COLO829 (cell line): ENCODE data around the gene BLNK.

ENCODE experiments used
- DNase-seq: peaks from one replicate; pipeline ENCODE4 v3.0.0; 2012; ENCODE audit warnings: low spot score

The BLNK gene

DNA sequence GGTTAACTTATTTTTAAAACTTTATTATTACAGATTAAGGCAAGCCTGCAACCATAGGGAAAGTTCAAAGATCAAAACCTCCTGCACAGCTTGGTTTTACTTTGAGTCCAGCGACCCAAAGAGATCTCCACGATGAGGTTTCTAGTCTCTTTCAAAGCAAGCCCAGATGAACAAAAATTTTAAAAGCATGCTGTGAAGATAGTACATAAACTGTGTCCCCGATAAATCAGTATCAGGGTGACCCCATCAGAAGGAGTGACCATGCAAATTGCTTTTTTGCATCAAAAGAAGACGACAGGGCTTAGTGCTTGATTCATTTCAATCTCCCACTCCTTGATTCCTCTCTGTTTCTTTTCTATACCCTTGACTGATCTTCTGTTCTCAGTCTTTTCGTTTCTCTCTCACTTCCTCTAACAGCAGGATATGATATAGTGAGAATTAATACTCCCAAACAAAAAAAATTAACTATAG lies 16.8 kb upstream of the BLNK start:
- no peak for DNase-seq

- no peak for DNase-seq
These were observed 16.2 kb upstream of the BLNK start for GRCh38 chr10:96287392-96288105.

DNA sequence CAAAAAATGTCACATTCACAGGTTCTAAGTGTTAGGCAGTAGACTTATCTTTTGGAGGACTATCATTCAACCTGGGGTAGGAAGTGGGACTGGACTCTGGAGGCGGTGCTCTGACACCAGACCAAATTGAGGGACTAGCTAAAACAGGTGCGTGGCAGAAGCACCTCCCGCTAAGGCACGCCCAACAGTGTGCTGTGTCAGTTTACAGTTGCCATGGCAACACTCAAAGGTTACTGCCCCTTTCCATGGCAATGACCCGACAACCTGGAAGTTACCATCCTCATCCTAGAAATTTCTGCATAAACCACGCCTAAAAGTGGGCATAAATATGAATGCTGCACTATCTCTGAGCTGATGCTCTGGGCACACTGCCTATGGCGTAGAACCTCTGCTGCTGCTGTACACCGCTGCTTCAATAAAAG lies 14.0 kb upstream of the BLNK start:
- no peak for DNase-seq

GRCh38 chr10:96283756-96284155 lies 12.4 kb upstream of the BLNK start:
- DNase-seq = no peak

GRCh38 chr10:96283351-96283750 lies 12.0 kb upstream of the BLNK start:
- no peak for DNase-seq

- DNase-seq = no peak
These were observed 10.2 kb upstream of the BLNK start for GRCh38 chr10:96281444-96282029.

DNA sequence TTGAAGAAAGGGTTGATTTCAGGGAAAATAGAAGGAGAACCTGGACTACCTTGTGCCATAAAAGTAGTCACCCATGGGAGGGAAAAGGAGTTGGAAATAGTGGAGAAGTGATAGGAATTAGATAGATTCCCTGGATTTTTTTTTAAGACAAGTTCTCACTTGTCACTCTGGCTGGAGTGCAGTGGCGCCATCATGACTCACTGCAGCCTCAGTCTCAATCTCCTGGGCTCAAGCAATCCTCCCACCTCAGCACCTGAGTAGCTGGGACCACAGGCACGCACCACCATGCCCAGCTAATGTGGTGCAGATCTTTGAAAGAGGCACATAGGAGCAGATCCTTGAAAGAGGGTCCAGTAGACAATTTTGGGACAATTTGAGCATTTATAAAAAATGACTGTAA lies 9.5 kb upstream of the BLNK start:
- DNase-seq = no peak

DNA sequence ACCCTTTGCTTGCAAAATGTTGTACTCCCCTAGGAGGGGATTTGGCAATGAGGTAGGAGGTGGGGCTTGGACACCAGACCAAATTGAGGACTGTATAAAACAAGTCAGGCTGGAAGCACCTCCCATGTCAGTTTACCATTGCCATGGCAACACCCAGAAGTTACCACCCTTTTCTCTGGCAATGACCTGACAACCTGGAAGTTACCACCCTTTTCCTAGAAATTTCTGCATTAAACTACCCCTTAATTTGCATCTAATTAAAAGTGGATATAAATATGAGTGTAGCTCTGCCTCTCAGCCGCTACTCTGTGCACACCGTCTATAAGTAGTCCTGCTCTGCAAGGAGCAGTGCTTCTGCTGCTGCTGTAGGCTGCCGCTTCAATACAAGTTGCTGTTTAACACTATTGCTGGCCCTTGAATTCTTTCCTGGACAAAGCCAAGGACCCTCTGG lies 7.8 kb upstream of the BLNK start:
- no peak for DNase-seq

GRCh38 chr10:96276831-96277230 lies 5.5 kb upstream of the BLNK start:
- DNase-seq = no peak

DNA sequence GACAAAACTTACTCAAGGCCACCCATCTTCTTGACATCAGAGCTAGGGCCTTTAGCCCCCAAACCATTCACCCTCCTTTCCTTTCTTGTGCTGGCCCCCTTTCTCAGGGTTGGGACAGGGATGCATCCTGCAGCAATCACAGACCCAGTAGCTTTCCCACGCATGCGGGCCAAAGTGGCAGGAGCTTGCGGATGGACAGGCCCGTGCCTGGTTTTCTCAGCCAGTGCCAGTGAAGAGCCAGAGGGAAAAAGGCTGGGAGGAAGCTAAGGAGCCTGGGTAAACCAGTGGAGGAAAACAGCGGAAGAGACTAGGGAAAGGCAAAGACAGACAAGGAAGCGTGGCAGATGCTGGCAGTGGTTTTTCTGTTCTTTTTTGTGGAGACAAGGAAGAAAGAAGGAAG lies 5.1 kb upstream of the BLNK start:
- no peak for DNase-seq

DNA sequence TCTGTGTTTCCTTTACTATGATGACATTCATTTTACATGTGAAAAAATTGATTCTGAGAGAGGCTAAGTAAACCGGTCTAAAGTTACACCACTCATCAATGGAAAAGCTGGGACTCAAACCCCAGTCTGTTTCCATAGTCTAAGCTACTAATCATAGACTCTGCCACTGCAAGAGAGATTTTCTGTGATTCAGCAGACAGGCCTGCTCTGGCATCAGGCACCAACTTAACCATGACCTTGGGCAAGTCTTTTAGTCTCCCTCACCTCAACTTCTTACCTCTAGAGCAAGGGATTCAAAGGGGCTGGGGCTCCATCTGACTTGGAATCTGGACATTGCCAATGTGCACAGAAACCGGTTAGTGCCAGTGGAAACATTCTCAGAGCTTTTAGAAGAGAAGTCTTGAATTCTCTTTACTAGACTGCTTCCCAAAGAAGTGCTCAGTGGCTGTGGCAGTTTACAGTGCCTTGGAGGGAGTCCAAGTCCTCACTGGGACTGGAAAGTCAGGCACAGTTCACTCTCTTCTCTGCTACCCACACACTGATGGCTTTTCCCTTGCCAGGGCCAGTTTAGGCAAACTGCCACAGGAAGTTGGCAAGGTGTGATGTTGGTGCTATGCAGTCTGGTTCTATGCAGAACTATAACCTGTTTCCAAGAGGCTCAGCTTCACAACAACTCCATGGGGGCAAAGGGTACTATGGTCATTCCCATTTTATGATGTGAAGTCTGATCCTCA lies 4.5 kb upstream of the BLNK start:
- DNase-seq = no peak

DNA sequence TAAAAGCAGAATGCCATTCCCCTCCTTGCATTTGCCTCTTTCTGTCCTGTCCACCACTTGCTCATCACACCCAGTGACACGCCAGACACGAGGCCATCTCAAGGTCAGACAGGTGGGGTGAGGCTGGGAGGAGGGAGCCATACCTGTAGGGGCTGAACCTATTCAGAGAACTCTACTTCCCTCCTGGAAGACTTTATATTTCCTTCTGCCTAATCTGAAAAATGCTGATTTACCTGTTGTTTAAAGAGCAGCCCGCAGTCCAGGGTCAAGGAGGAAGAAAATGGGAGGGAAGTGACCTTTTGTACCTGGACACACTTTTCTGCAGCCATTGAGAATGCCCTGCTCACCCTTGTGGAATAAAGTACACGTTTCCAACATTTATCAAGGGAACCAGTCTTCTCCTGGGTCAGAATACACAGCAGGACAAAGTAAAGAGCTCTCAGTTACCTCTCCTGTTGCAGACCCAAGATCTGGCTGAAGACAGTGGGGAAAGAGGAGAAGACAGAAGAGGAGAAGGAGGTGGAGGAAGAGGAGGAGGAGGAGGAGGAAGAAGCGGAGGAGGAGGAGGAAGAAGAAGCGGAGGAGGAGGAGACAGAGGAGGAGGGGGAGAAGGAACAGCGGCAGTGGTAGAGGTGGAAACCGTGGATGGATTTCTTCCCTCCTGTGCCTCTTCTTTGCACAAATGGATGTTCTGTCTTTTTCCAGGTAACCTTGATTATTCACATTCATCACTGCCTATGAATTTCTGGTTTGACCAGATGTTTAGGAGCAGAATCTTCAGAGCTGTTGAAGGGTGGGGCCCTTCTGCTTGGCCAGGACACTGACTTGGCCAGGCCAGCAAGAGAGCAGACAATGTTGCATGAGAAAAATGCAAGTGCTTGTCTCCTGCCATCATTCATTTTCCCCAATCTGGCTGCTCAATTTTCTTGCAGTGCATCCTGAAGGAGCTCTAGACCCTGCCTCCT lies 1.2 kb upstream of the BLNK start:
- DNase-seq = no peak

GRCh38 chr10:96270571-96270970 lies 798 bp downstream of the BLNK start:
- no peak for DNase-seq

GRCh38 chr10:96269438-96270300 lies 1.7 kb downstream of the BLNK start:
- DNase-seq = no peak

DNA sequence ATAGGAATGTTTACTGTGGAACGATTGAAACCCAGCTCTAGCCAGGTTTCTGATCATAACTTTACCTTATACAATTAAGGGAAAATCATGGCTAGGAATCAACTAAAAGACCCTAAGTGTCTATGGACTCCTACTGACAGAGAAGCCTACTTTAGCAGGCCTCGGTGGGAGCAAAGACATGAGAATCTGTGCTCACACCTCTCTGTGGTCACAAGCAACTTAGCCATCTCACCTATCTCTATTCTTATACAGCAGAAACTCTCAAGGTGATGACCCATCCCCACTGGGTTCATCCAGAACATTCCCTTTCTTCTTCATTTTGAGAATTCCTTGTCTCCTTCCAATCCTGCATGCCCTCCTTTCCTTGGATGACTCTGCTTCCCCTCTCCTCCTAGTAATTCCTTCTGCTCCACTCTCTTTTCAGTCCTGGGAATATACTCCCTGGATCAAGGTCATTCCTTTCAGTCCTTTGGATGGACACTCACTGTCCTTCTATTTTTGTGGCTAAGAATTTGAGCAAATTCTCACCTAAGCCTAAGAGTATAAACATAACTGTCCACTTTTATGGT lies 2.9 kb downstream of the BLNK start:
- DNase-seq = no peak

DNA sequence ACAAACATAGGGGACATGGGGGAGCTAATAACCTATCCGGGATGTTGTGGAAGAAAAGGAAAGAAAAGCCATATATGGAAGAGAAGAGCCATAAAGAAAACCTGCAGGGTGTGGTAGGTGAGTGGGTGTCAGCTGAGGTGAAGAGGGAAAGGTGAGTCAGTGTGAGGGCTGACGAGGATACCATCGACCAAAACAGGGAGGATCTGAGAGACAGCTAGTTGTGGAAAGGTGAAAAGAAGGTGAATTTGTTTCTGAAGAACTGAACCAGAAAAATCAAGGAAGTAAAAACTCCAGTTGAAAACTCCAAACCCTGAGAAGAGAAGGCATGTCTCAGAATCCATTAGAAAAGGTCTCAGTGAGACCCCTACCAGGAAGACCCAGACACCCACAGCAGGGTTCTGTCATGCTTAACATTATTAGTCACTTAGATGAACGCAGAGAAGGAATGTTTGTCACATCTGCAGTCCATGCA lies 4.1 kb downstream of the BLNK start:
- no peak for DNase-seq

DNA sequence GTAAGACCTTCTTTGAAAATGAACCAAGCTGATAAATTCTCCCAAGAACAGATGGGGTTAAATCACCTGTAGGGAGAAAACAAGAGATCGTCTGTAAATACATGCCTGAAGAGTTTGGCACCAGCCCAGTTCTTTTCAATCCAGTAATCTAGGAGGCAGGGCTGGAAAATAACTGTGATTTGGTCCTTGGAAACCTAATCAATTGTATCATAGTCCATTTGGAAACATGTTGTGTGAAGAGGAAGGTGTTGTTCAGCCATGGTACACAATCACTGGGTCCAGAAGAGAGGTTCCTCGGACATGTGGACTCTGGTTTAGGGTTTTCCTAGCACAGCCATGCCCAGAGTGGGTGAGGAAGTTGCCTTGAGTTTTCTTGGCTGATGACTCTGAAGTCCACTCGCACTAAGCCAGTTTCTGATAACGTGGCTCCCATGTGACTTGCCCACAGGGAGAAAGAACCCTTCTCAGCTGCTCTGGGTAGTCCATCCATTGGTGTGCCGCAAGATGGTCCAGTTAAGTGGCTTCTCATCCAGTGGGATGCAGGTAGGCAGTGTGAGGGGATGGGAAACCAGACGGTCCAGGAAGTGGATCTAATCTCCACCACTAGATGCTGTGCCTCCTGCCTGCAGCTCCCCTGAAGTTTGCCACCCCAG lies 5.1 kb downstream of the BLNK start:
- DNase-seq = no peak

- DNase-seq = no peak
These were observed 6.4 kb downstream of the BLNK start for GRCh38 chr10:96264938-96265337.

DNA sequence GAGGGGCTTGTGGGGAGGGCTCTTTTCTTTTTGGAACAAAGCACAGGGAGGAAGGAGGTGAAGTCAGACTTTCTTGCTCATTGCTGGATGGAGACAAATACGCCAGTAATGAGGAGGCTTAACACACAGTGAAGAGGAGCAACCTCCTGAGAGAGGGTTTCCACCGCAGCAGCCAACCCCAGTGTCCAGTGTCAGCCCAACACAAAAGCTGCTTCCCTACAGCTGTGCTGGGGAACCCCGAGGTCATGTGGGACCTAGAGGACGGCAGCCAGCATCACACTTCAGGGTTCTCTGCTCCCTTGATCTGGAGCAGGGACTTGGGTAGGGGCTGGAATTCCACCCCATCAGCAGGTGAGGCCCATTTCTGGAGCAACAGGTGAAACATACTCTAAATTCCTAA lies 7.7 kb downstream of the BLNK start:
- DNase-seq = no peak

- no peak for DNase-seq
These were observed 8.2 kb downstream of the BLNK start for GRCh38 chr10:96263176-96263575.
